SU-DHL-6 (cell line): ENCODE data around the gene MRPL54.

Experiments
- CTCF ChIP-seq: fragments of 200-600 bp; sonication (generic); IDR thresholded peaks from one replicate; pipeline ENCODE4 v1.5.1; 2017; ENCODE audit warnings: antibody characterized with exemption, mild to moderate bottlenecking, low read length, moderate library complexity; ENCODE audit not compliant: insufficient read depth, poor library complexity, severe bottlenecking
- EZH2phosphoT487 ChIP-seq: fragments of 200-600 bp; sonication (generic), shearing (Covaris generic); conservative IDR thresholded peaks from 2 replicates; pipeline ENCODE4 v1.6.1; 2018; ENCODE audit warnings: mild to moderate bottlenecking, antibody characterized with exemption, low read length, moderate library complexity, mixed read lengths

- TF ChIP-seq CTCF (no peak), EZH2phosphoT487 (no peak)
Measured at GRCh38 chr19:3803986-3804385, 41.5 kb downstream of the MRPL54 start.
